ENCODE data around the gene FKBP10. TPM values are rescaled to one million over a fixed set of nuclear protein-coding genes. Genes with fewer than 3 reads are reported as not detected.
"Not testable (repeated sequence)": the region's sequence is repeated elsewhere in the genome, so short reads cannot be mapped to it uniquely, and the experiment has no call there.

FKBP10 gene
- total RNA-seq, 2 donors from 2014 or later: 179 to 291 TPM

DNA sequence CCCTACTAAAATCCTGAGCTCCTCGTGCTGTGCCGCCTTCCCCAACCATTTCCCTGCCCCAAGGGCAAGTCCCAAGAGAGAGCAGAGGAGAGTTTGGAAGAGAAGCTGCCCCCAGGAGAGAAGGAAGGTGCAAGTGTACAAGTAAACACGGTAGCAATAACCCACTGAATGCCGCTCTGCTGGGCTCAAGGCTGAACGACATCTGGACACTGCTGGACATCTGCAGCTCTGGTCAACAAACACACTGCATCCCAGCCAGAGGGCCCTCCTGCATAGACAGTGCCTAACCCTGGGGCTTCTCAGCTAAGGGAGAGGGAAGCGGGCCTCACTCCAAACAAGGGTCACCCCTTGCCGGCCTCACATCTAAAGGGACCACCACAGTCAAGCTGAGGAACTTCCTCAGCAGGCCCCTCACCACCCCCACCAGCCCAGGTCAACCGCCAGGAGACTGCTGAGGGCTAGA is 39.0 kb upstream of the FKBP10 start:
- H3K27ac Mint-ChIP-seq: peak overlapping the region; percentile 70
- no peak overlapping the region for H3K9ac ChIP-seq (ENCODE audit: extremely low read depth, low read length, poor library complexity, severe bottlenecking)
- TF ChIP-seq, protein P1, sequence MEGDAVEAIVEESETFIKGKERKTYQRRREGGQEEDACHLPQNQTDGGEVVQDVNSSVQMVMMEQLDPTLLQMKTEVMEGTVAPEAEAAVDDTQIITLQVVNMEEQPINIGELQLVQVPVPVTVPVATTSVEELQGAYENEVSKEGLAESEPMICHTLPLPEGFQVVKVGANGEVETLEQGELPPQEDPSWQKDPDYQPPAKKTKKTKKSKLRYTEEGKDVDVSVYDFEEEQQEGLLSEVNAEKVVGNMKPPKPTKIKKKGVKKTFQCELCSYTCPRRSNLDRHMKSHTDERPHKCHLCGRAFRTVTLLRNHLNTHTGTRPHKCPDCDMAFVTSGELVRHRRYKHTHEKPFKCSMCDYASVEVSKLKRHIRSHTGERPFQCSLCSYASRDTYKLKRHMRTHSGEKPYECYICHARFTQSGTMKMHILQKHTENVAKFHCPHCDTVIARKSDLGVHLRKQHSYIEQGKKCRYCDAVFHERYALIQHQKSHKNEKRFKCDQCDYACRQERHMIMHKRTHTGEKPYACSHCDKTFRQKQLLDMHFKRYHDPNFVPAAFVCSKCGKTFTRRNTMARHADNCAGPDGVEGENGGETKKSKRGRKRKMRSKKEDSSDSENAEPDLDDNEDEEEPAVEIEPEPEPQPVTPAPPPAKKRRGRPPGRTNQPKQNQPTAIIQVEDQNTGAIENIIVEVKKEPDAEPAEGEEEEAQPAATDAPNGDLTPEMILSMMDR (conservative IDR thresholded peaks at IDR 0.05): no peak
- H3K9me3 ChIP-seq (ENCODE audit: control insufficient read depth, low read length): no peaks in the 10 kb centered on the region
- no peaks in the 10 kb centered on the region for H3K27me3 ChIP-seq (ENCODE audit: control insufficient read depth, insufficient read depth, low read length, poor library complexity, severe bottlenecking)
- H3K4me3 Mint-ChIP-seq: no peak overlapping the region
- H3K9me3 Mint-ChIP-seq: no peaks in the 10 kb centered on the region
- peaks cover 26% of the 10 kb centered on the region for H3K4me1 Mint-ChIP-seq
- peaks cover 72% of the 10 kb centered on the region for H3K36me3 ChIP-seq (ENCODE audit: control insufficient read depth, insufficient read depth, low read length)
- WGBS, 2 experiments (ENCODE audit: insufficient coverage in 1 of 2, insufficient read length in 1 of 2): 70 to 74% methylated on average over 3 to 7 of the region's 8 CpGs
- no peaks in the 10 kb centered on the region for H3K27me3 Mint-ChIP-seq (ENCODE audit: insufficient read depth)
- peaks cover 11% of the 10 kb centered on the region for H3K4me1 ChIP-seq (ENCODE audit: control insufficient read depth, insufficient read depth, low read length)
- H3K36me3 Mint-ChIP-seq (ENCODE audit: low read depth): peaks cover 59% of the 10 kb centered on the region
- H3K4me3 ChIP-seq (ENCODE audit: low read length): no peak overlapping the region
- H3K27ac ChIP-seq (ENCODE audit: low read depth, low read length): peak overlapping the region; percentile 44
- DNase-seq: no peak

DNA sequence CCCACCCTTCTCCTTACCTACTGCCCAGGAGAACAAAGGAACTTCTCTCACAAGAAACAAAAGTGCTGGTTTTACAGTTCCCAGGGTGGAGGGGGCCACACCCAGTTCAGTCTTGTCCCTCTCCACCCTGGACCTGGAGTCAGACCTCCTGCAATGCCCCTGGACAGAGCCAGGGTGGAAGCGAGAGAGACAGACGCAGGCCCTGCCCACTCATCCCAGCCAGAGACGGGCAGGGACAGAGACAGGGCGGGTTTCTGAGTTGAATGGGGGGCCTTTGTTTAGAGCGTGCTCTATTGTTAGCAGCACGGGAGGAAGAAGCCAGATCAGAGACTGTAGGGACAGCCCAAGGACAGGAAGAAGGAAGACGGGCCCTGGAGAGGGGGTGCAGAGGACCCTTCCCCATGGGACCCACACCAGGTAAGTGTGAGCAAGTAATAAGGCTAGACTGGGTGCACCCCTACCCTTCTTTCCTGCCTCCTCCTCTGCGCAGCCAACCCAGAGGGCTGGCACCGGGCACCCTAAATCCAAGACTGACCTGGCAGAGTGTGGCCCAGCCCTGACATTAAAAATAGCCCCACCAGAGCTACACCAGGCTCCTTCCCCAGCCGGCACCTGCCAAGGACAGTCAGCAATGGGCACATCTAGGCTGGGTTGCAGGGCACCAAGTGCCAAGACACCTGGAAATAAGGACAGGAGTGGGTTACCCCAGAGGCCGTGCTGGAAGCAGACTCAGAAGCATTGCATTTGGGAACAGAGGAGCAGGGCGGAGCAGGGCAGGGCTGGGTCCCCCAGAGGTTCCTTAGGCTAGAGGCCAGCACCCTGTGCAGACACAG is 37.2 kb upstream of the FKBP10 start:
- H3K36me3 ChIP-seq (ENCODE audit: control insufficient read depth, insufficient read depth, low read length): peaks cover 54% of the 10 kb centered on the region
- H3K27ac ChIP-seq (ENCODE audit: low read depth, low read length): peak overlapping the region; percentile 69
- Mint-ChIP-seq H3K4me3 (no peak overlapping the region), H3K36me3 (ENCODE audit: low read depth) (peaks cover 44% of the 10 kb centered on the region), H3K9me3 (no peaks in the 10 kb centered on the region), H3K27ac (peak overlapping the region; percentile 68), H3K4me1 (peaks cover 26% of the 10 kb centered on the region), H3K27me3 (ENCODE audit: insufficient read depth) (no peaks in the 10 kb centered on the region)
- no peak for DNase-seq
- no peaks in the 10 kb centered on the region for H3K9me3 ChIP-seq (ENCODE audit: control insufficient read depth, low read length)
- WGBS, 2 experiments (ENCODE audit: insufficient coverage in 1 of 2, insufficient read length in 1 of 2): 82 to 85% methylated on average over 4 to 12 of the region's 12 CpGs
- H3K9ac ChIP-seq (ENCODE audit: extremely low read depth, low read length, poor library complexity, severe bottlenecking): no peak overlapping the region
- H3K27me3 ChIP-seq (ENCODE audit: control insufficient read depth, insufficient read depth, low read length, poor library complexity, severe bottlenecking): no peaks in the 10 kb centered on the region
- TF ChIP-seq, protein P1 (conservative IDR thresholded peaks at IDR 0.05): no peak
- H3K4me3 ChIP-seq (ENCODE audit: low read length): no peak overlapping the region
- peaks cover 11% of the 10 kb centered on the region for H3K4me1 ChIP-seq (ENCODE audit: control insufficient read depth, insufficient read depth, low read length)

DNA sequence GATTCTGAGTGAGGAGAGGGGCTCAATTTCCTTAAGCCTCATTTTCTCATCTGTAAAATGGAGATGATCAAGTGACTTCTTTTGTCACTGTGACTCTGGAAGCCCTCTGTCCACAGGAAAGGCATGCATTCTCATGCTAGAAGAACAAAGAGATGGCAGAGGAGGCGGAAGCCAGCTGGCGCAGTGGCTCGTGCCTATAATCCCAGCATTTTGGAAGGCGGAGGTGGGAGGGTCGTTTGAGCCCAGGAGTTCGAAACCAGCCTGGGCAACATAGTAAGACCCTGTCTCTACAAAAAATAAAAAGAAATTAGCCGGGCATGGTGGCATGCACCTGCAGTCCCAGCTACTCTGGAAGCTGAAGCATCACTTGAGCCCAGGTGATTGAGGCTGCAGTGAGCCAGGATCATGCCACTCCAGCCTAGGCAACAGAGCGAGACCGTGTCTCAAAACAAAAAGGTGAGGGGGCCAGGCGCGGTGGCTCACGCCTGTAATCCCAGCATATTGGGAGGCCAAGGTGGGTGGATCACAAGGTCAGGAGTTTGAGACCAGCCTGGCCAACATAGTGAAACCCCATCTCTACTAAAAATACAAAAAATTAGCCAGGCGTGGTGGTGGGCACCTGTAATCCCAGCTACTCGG is 36.4 kb upstream of the FKBP10 start:
- not testable (repeated sequence) for H3K4me3 ChIP-seq (ENCODE audit: low read length); H3K9me3 Mint-ChIP-seq; H3K9me3 ChIP-seq (ENCODE audit: control insufficient read depth, low read length); H3K9ac ChIP-seq (ENCODE audit: extremely low read depth, low read length, poor library complexity, severe bottlenecking); H3K27me3 ChIP-seq (ENCODE audit: control insufficient read depth, insufficient read depth, low read length, poor library complexity, severe bottlenecking); H3K27me3 Mint-ChIP-seq (ENCODE audit: insufficient read depth); H3K4me3 Mint-ChIP-seq; DNase-seq
- Histone ChIP-seq H3K36me3 (ENCODE audit: control insufficient read depth, insufficient read depth, low read length) (peaks cover 48% of the 10 kb centered on the region), H3K27ac (ENCODE audit: low read depth, low read length) (peak overlapping the region; percentile 69), H3K4me1 (ENCODE audit: control insufficient read depth, insufficient read depth, low read length) (peaks cover 11% of the 10 kb centered on the region)
- 84 to 93% methylated on average over 10 to 14 of the region's 14 CpGs for WGBS, 2 experiments (ENCODE audit: insufficient coverage in 1 of 2, insufficient read length in 1 of 2)
- H3K27ac Mint-ChIP-seq: peak overlapping the region; percentile 68
- H3K4me1 Mint-ChIP-seq: peaks cover 26% of the 10 kb centered on the region
- peaks cover 42% of the 10 kb centered on the region for H3K36me3 Mint-ChIP-seq (ENCODE audit: low read depth)

Data from endodermal cell (in vitro differentiated cells).